Thoracic aorta (tissue), 2 donors: ENCODE results near the gene BCAS3. TPM values are rescaled to one million over a fixed set of nuclear protein-coding genes. Genes with fewer than 3 reads are reported as not detected.

ENCODE experiments used
- ATAC-seq: fragments of 150-250 bp; one replicate; pipeline ENCODE4 v1.8.0; 2017; ENCODE audit warnings: low read depth; ENCODE audit not compliant: insufficient number of reproducible peaks, low FRiP score
- DNase-seq: peaks from one replicate; pipeline ENCODE4 v3.0.0-alpha.2; 2020; ENCODE audit warnings: low spot score
- H3K27ac ChIP-seq, 2 donors: fragments of 200-600 bp; sonication (generic); 1 replicate in 1 of 2; 2 replicates in 1 of 2; pipeline ENCODE4 v1.5.1; 2016; ENCODE audit warnings: mild to moderate bottlenecking in 2 of 2, moderate library complexity in 2 of 2
- H3K27me3 ChIP-seq: fragments of 200-600 bp; sonication (generic); replicated peaks from 2 replicates; pipeline ENCODE4 v1.6.0; 2016; ENCODE audit warnings: mild to moderate bottlenecking; ENCODE audit not compliant: insufficient read depth
- H3K36me3 ChIP-seq: fragments of 200-600 bp; sonication (generic); one replicate; pipeline ENCODE4 v1.5.1; 2016
- H3K4me1 ChIP-seq, 2 donors: fragments of 200-600 bp; sonication (generic); 1 replicate in 1 of 2; 2 replicates in 1 of 2; pipeline versions ENCODE4 v1.5.1 to v1.6.0; 2016; ENCODE audit warnings: low read depth in 2 of 2, mild to moderate bottlenecking in 1 of 2; ENCODE audit not compliant: control insufficient read depth in 1 of 2
- H3K4me3 ChIP-seq: fragments of 200-600 bp; sonication (generic); 2 replicates; pipeline ENCODE4 v1.5.1; 2016; ENCODE audit warnings: mild to moderate bottlenecking
- H3K9me3 ChIP-seq: fragments of 200-600 bp; sonication (generic); 2 replicates; pipeline ENCODE4 v1.5.1; 2016
- CTCF ChIP-seq: fragments of 200-600 bp; sonication (generic); IDR thresholded peaks from one replicate; pipeline ENCODE4 v1.5.1; 2019; ENCODE audit warnings: antibody characterized with exemption
- total RNA-seq, 2 donors: library from RNA; depleted of rRNA; stranded (reverse); fragments of >200 nt; gene quantifications; one replicate each; pipeline versions ENCODE4 v1.1.0 to v1.2.3, GENCODE V29; 2016

The BCAS3 gene
- total RNA-seq, 2 donors from 2014 or later, result 35.1 to 69.3 TPM

- Histone ChIP-seq H3K27ac (no peak overlapping the region), H3K4me1 (no peaks in the 10 kb centered on the region), H3K36me3 (no peaks in the 10 kb centered on the region), H3K27me3 (no peaks in the 10 kb centered on the region), H3K9me3 (no peaks in the 10 kb centered on the region), H3K4me3 (no peak overlapping the region)
- TF ChIP-seq CTCF, result no peak
- no peak for ATAC-seq
- DNase-seq, result no peak
These were observed 104.3 kb downstream of the BCAS3 start for GRCh38 chr17:60781880-60782412.

GRCh38 chr17:60782742-60783141 lies 105.1 kb downstream of the BCAS3 start:
- no peaks in the 10 kb centered on the region for H3K4me1 ChIP-seq
- ATAC-seq (no peak), DNase-seq (no peak)
- H3K9me3 ChIP-seq, result no peaks in the 10 kb centered on the region
- H3K27me3 ChIP-seq, result no peaks in the 10 kb centered on the region
- H3K36me3 ChIP-seq, result no peaks in the 10 kb centered on the region
- no peak overlapping the region for H3K27ac ChIP-seq
- no peak overlapping the region for H3K4me3 ChIP-seq
- no peak for TF ChIP-seq CTCF

- Histone ChIP-seq H3K27ac (no peak overlapping the region), H3K27me3 (no peaks in the 10 kb centered on the region), H3K9me3 (no peaks in the 10 kb centered on the region), H3K4me3 (no peak overlapping the region), H3K4me1 (peaks cover 0 to 14% of the 10 kb centered on the region in 2 donors), H3K36me3 (no peaks in the 10 kb centered on the region)
- TF ChIP-seq CTCF, result no peak
- ATAC-seq (no peak), DNase-seq (no peak)
These were observed 112.6 kb downstream of the BCAS3 start for GRCh38 chr17:60790205-60790604.

GRCh38 chr17:60792250-60792898 lies 114.7 kb downstream of the BCAS3 start:
- no peaks in the 10 kb centered on the region for H3K9me3 ChIP-seq
- H3K27me3 ChIP-seq, result no peaks in the 10 kb centered on the region
- peaks cover 0 to 19% of the 10 kb centered on the region in 2 donors for H3K4me1 ChIP-seq
- ATAC-seq (peak; percentile 20), DNase-seq (peak; percentile 7)
- no peak for TF ChIP-seq CTCF
- peak overlapping the region; percentile 50 to 56 for H3K27ac ChIP-seq
- no peak overlapping the region for H3K4me3 ChIP-seq
- H3K36me3 ChIP-seq, result no peaks in the 10 kb centered on the region

GRCh38 chr17:60798576-60798975 lies 120.9 kb downstream of the BCAS3 start:
- no peak for TF ChIP-seq CTCF
- ATAC-seq (no peak), DNase-seq (no peak)
- Histone ChIP-seq H3K36me3 (no peaks in the 10 kb centered on the region), H3K9me3 (no peaks in the 10 kb centered on the region), H3K27me3 (no peaks in the 10 kb centered on the region), H3K27ac (no peak overlapping the region), H3K4me3 (no peak overlapping the region), H3K4me1 (peaks cover 0 to 12% of the 10 kb centered on the region in 2 donors)
